HepG2 (cell line): ENCODE results near the gene PLA2G7. TPM values are rescaled to one million over a fixed set of nuclear protein-coding genes. Genes with fewer than 3 reads are reported as not detected.

Experiments used
- ATAC-seq: fragments of 200-7000 bp; cut with Tn5 transposase; 3 replicates; pipeline ENCODE4 v1.9.1; 2020; ENCODE audit warnings: mild to moderate bottlenecking, moderate library complexity
- BruUV-seq: library from RNA; stranded (reverse); fragments of 400-500 nt; replicated peaks from 2 replicates; lab custom pipeline; 2021; lab: Mats Ljungman, UMichigan
- CTCF ChIA-PET: fragments of 300-600 bp; formaldehyde crosslinking; extraction: SDS; loops from one replicate; lab custom pipeline; 2021; ENCODE audit warnings: low total read pairs, inconsistent platforms, low intra/inter-chr PET ratio; lab: Yijun Ruan, JAX
- POLR2A ChIA-PET: fragments of 350-600 bp; sonication (Branson Sonifier 250); formaldehyde crosslinking; loops from one replicate; lab custom pipeline; 2020; ENCODE audit warnings: antibody characterized with exemption, inconsistent platforms; lab: Yijun Ruan, JAX
- DNase-seq: peaks from one replicate; pipeline ENCODE4 v3.0.0-alpha.2; 2015; ENCODE audit warnings: low spot score
- FAIRE-seq: peaks from 3 replicates; lab custom pipeline; 2011; peaks lifted over from hg19 to GRCh38; lab: Jason Lieb, UNC
- H2AFZ ChIP-seq: one replicate; pipeline ENCODE4 v1.6.1; 2011; ENCODE audit warnings: low read length, inconsistent platforms
- H3K27ac ChIP-seq: fragments of 300-600 bp; 3 replicates; pipeline ENCODE4 v1.8.0; 2011; ENCODE audit warnings: mixed run types, mild to moderate bottlenecking, mixed read lengths, low read length, inconsistent platforms; ENCODE audit not compliant: insufficient read depth; ENCODE audit errors: extremely low read length
- H3K27me3 ChIP-seq, 2 experiments: fragments of 200-600 bp in 1 of 2; 2 replicates in 1 of 2; 3 replicates in 1 of 2; pipeline versions ENCODE4 v1.6.0 to v1.8.0; 2011; ENCODE audit warnings: low read length in 2 of 2, mild to moderate bottlenecking in 2 of 2, moderate library complexity in 2 of 2, inconsistent platforms in 1 of 2; ENCODE audit not compliant: insufficient read depth in 2 of 2, control insufficient read depth in 1 of 2
- H3K36me3 ChIP-seq, 2 experiments: fragments of 200-600 bp in 1 of 2; replicated peaks in 1 of 2; 2 replicates in 1 of 2; 3 replicates in 1 of 2; pipeline versions ENCODE4 v1.5.1 to v1.8.0; 2011; ENCODE audit warnings: low read length in 2 of 2, inconsistent platforms in 1 of 2; ENCODE audit not compliant: insufficient read depth in 2 of 2, control insufficient read depth in 1 of 2
- H3K4me1 ChIP-seq: 2 replicates; pipeline ENCODE4 v1.5.1; 2012; ENCODE audit warnings: low read length, inconsistent platforms; ENCODE audit not compliant: insufficient read depth
- H3K4me2 ChIP-seq: 2 replicates; pipeline ENCODE4 v1.6.0; 2011; ENCODE audit warnings: low read depth, low read length, inconsistent platforms
- H3K4me3 ChIP-seq, 3 experiments: fragments of 200-600 bp in 1 of 3; sonication (generic), shearing (Covaris generic) in 1 of 3; replicated peaks in 1 of 3; 2 replicates each; pipeline ENCODE4 v1.5.1; 2011 to 2016; ENCODE audit warnings: low read length in 3 of 3, inconsistent platforms in 2 of 3, low read depth in 2 of 3, mild to moderate bottlenecking in 2 of 3, control low read depth in 1 of 3, mixed read lengths in 1 of 3; ENCODE audit not compliant: insufficient read depth in 1 of 3
- H3K79me2 ChIP-seq: one replicate; pipeline ENCODE4 v1.6.1; 2011; ENCODE audit warnings: low read length, inconsistent platforms; ENCODE audit not compliant: insufficient read depth
- H3K9ac ChIP-seq: 2 replicates; pipeline ENCODE4 v1.6.0; 2011; ENCODE audit warnings: mild to moderate bottlenecking, low read depth, low read length, inconsistent platforms; ENCODE audit not compliant: insufficient read depth
- H3K9me3 ChIP-seq: 2 replicates; pipeline ENCODE4 v1.5.1; 2012; ENCODE audit warnings: mild to moderate bottlenecking, low read length
- H4K20me1 ChIP-seq: 2 replicates; pipeline ENCODE4 v1.6.0; 2011; ENCODE audit warnings: inconsistent platforms, mild to moderate bottlenecking, low read length, moderate library complexity; ENCODE audit not compliant: insufficient read depth
- GPN1 ChIP-seq: sonication (generic); formaldehyde crosslinking; IDR thresholded peaks from 2 replicates; pipeline ENCODE4 v1.5.1; 2020; ENCODE audit warnings: missing genetic modification reagents, borderline replicate concordance
- MXI1 ChIP-seq: IDR thresholded peaks from 3 replicates; pipeline ENCODE4 v1.6.1; 2012; ENCODE audit warnings: low read depth, low read length, inconsistent platforms, borderline replicate concordance
- ZFP37 ChIP-seq: sonication (generic); formaldehyde crosslinking; IDR thresholded peaks from 2 replicates; pipeline ENCODE4 v1.4.0; 2020; ENCODE audit warnings: missing genetic modification reagents, borderline replicate concordance
- ZNF382 ChIP-seq: sonication (generic); formaldehyde crosslinking; IDR thresholded peaks from 2 replicates; pipeline ENCODE4 v1.5.0; 2020; ENCODE audit warnings: missing genetic modification reagents, mild to moderate bottlenecking, borderline replicate concordance
- WGBS: methylation state at CpG from one replicate; pipeline ENCODE4 v1.1.6; 2017; ENCODE audit warnings: low lambda C conversion rate; 5-methylcytosine and 5-hydroxymethylcytosine counted together
- in situ Hi-C: cut with HindIII; loops from 2 replicates; pipeline ENCODE4 v1.10.0; 2017; ENCODE audit warnings: low pct_unique_long_range_greater_than_20kb; ENCODE audit not compliant: extremely low pct_ligation_motif_present
- intact Hi-C: fragments of 100-400 bp; cut with micrococcal nuclease; formaldehyde crosslinking; loops from one replicate; pipeline ENCODE4 v1.10.0; 2022; ENCODE audit not compliant: unreplicated experiment
- polyA plus RNA-seq, 8 experiments: library from polyadenylated mRNA; depleted of rRNA in 3 of 8; stranded (reverse) in 7 of 8; unstranded in 1 of 8; fragments of >200 nt; fragmentation: Illumina TruSeq in 4 of 8; extraction: Trizol in 4 of 8; gene quantifications; 2 replicates each; pipeline versions ENCODE4 v1.2.1 to v1.2.3, GENCODE V29; 2011 to 2016; ENCODE audit warnings: low read depth in 4 of 8, missing spikeins in 1 of 8, mixed read lengths in 1 of 8; ENCODE audit not compliant: insufficient read depth in 1 of 8
- total RNA-seq, 5 experiments: library from RNA; depleted of rRNA; stranded (reverse); fragments of >200 nt; fragmentation: Illumina TruSeq; extraction: Trizol; gene quantifications; 2 replicates each; pipeline ENCODE4 v1.2.3, GENCODE V29; 2016; ENCODE audit warnings: low read depth in 1 of 5
- TF ChIP-seq, protein P1 (sequence below): sonication (generic); formaldehyde crosslinking; IDR thresholded peaks from 2 replicates; pipeline ENCODE4 v1.5.1; 2020; ENCODE audit warnings: mild to moderate bottlenecking, missing genetic modification reagents, moderate library complexity

Gene PLA2G7
- total and polyA plus RNA-seq, 2 of the 13 experiments (the other 11 are each of a cell fraction or from before 2014, with no cell fraction given), result not detected

DNA sequence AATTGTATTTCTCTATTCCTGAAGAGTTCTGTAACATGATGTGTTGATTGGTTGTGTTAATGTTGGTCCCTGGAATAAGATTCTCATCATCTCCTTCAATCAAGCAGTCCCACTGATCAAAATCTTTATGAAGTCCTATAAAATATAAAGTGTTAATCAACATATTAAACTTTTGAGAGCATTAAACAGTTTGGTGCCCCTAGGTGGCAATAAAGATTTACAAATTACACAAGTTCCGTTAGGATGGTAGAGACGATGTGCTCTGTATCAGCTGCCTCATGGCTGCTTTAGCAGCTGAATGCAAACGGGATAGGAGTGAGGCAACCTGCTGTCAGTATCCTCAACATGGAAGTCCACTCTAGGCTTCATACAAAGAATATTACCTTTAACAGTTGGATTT lies 30.6 kb downstream of the PLA2G7 start:
- TF ChIP-seq, protein P1, sequence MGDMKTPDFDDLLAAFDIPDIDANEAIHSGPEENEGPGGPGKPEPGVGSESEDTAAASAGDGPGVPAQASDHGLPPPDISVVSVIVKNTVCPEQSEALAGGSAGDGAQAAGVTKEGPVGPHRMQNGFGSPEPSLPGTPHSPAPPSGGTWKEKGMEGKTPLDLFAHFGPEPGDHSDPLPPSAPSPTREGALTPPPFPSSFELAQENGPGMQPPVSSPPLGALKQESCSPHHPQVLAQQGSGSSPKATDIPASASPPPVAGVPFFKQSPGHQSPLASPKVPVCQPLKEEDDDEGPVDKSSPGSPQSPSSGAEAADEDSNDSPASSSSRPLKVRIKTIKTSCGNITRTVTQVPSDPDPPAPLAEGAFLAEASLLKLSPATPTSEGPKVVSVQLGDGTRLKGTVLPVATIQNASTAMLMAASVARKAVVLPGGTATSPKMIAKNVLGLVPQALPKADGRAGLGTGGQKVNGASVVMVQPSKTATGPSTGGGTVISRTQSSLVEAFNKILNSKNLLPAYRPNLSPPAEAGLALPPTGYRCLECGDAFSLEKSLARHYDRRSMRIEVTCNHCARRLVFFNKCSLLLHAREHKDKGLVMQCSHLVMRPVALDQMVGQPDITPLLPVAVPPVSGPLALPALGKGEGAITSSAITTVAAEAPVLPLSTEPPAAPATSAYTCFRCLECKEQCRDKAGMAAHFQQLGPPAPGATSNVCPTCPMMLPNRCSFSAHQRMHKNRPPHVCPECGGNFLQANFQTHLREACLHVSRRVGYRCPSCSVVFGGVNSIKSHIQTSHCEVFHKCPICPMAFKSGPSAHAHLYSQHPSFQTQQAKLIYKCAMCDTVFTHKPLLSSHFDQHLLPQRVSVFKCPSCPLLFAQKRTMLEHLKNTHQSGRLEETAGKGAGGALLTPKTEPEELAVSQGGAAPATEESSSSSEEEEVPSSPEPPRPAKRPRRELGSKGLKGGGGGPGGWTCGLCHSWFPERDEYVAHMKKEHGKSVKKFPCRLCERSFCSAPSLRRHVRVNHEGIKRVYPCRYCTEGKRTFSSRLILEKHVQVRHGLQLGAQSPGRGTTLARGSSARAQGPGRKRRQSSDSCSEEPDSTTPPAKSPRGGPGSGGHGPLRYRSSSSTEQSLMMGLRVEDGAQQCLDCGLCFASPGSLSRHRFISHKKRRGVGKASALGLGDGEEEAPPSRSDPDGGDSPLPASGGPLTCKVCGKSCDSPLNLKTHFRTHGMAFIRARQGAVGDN (CRISPR knock-in tag), result no peak
- TF ChIP-seq ZFP37 (CRISPR knock-in tag) (no peak), MXI1 (no peak), GPN1 (CRISPR knock-in tag) (no peak), ZNF382 (CRISPR knock-in tag) (no peak)
- Histone ChIP-seq H3K4me3 (no peak overlapping the region), H2AFZ (no peak overlapping the region), H3K79me2 (no peaks in the 10 kb centered on the region), H4K20me1 (no peaks in the 10 kb centered on the region), H3K27ac (no peak overlapping the region), H3K4me2 (no peak overlapping the region), H3K9me3 (no peaks in the 10 kb centered on the region), H3K36me3 (no peaks in the 10 kb centered on the region), H3K4me1 (no peaks in the 10 kb centered on the region), H3K9ac (no peak overlapping the region), H3K27me3 (no peaks in the 10 kb centered on the region)
- POLR2A ChIA-PET, result no interaction called here
- WGBS, result 0% methylated on average over 3 of the region's 3 CpGs
- DNase-seq, result peak; percentile 4
- BruUV-seq, result no TSS peak
- in situ Hi-C loops, result no loop called here
- CTCF ChIA-PET, result no interaction called here
- intact Hi-C loops, result no loop called here
- FAIRE-seq, result no peak
- ATAC-seq, result peak; percentile 52; the same call in 1 of the 3 replicates
